OCI-LY3 (cell line): ENCODE results near the gene COMT.

Experiments used
- EZH2phosphoT487 ChIP-seq: fragments of 200-600 bp; shearing (Covaris generic); IDR thresholded peaks from 2 replicates; pipeline ENCODE4 v1.6.1; 2018; ENCODE audit warnings: antibody characterized with exemption, mixed run types, low read depth
- TF ChIP-seq, protein P1 (sequence below): fragments of 200-600, 300-600 bp; sonication (generic); IDR thresholded peaks from 2 replicates; pipeline ENCODE4 v1.5.1; 2014; ENCODE audit warnings: antibody characterized with exemption, low read length, low read depth

DNA sequence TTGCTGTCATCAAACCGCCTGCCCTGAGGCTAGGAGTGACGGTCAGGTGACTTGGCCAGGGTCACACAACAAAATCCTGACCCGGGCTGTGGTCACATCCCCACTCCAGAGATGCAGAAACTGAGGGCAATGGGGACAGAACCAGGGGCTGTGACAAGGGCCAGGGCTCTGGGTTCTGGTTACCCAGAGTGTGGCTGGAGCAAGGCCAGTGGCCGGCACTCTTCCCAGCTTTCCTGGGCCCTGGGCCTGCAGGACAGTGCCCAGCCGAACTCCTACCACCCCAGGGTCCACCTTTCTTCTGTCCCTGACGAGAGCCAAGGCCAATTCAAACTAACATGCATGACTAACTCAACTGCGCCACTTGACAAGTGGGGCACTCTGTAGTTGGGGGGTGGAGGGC is 39.2 kb downstream of the COMT start:
- TF ChIP-seq, protein P1, sequence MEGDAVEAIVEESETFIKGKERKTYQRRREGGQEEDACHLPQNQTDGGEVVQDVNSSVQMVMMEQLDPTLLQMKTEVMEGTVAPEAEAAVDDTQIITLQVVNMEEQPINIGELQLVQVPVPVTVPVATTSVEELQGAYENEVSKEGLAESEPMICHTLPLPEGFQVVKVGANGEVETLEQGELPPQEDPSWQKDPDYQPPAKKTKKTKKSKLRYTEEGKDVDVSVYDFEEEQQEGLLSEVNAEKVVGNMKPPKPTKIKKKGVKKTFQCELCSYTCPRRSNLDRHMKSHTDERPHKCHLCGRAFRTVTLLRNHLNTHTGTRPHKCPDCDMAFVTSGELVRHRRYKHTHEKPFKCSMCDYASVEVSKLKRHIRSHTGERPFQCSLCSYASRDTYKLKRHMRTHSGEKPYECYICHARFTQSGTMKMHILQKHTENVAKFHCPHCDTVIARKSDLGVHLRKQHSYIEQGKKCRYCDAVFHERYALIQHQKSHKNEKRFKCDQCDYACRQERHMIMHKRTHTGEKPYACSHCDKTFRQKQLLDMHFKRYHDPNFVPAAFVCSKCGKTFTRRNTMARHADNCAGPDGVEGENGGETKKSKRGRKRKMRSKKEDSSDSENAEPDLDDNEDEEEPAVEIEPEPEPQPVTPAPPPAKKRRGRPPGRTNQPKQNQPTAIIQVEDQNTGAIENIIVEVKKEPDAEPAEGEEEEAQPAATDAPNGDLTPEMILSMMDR = no peak
- no peak for TF ChIP-seq EZH2phosphoT487
